SW 1271 (cell line): ENCODE measurements around the gene STPG4.
"Not testable (repeated sequence)": the region's sequence is repeated elsewhere in the genome, so short reads cannot be mapped to it uniquely, and the experiment has no call there.

ENCODE experiments used
- DNase-seq, 2 experiments: peaks; one replicate each; lab custom pipeline; 2025; lab: John Stamatoyannopoulos, UW

STPG4 gene

GRCh38 chr2:47126783-47127182 lies 28.3 kb downstream of the STPG4 start:
- no peak for DNase-seq

- DNase-seq, result not testable (repeated sequence)
These were observed 30.4 kb downstream of the STPG4 start for GRCh38 chr2:47124740-47125139.

- not testable (repeated sequence) for DNase-seq
These were observed 34.7 kb downstream of the STPG4 start for GRCh38 chr2:47120424-47120823.

- no peak for DNase-seq
These were observed 36.1 kb downstream of the STPG4 start for GRCh38 chr2:47119001-47119400.

- DNase-seq, result no peak
These were observed 36.5 kb downstream of the STPG4 start for GRCh38 chr2:47118581-47118980.

- no peak for DNase-seq
These were observed 42.3 kb downstream of the STPG4 start for GRCh38 chr2:47112665-47113435.

GRCh38 chr2:47109680-47110079 lies 45.4 kb downstream of the STPG4 start:
- DNase-seq, result no peak

DNA sequence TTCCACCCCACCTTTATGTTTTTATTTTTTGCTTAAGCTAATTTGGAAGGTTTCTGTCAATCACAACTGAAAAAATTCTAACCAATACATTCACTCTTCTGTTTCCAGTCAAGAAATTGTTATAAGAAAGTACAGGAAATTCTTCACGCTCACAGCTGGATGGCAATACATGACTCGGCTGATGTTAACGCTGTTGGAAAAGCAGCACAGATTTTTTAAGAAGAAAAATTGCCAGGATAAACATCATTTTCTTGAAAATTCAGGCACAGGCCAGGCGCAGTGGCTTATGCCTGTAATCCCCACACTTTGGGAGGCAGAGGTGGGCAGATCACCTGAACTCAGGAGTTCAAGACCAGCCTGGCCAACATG lies 46.1 kb downstream of the STPG4 start:
- no peak for DNase-seq

DNA sequence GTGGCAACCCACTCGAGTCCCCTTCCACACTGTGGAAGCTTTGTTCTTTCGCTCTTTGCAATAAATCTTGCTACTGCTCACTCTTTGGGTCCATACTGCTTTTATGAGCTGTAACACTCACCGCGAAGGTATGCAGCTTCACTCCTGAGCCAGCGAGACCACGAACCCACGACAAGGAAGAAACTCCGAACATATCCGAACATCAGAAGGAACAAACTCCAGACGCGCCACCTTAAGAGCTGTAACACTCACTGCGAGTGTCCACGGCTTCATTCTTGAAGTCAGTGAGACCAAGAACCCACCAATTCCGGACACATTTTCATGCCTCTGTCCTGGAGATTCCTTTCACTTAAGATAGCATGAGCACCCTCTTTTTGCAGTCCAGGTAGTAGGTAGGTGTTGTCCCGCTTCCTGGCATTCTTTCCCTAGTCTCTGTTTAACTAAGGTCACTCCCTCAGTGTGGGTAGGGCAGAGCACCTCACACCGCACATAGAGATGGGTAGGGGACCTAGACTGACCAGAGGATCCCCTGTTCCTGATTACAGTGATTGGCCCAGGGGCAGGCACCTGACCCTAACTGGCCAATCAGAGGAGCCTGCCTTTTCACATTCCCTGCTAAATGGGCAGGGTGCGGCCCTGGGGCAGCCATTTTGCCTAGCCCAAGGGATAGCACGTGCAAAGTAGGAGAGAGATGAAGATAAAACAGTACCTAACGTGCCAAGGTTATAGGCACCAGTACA lies 46.7 kb downstream of the STPG4 start:
- not testable (repeated sequence) for DNase-seq

DNA sequence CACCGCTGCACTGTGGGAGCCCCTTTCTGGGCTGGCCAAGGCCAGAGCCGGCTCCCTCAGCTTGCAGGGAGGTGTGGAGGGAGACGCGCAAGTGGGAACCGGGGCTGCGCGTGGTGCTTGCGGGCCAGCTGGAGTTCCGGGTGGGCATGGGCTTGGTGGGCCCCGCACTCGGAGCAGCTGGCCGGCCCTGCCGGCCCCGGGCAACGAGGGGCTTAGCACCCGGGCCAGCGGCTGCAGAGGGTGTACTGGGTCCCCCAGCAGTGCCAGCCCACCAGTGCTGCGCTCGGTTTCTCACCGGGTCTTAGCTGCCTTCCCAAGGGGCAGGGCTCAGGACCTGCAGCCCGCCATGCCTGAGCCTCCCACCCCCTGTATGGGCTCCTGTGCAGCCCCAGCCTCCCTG lies 47.9 kb downstream of the STPG4 start:
- not testable (repeated sequence) for DNase-seq

- not testable (repeated sequence) for DNase-seq
These were observed 48.9 kb downstream of the STPG4 start for GRCh38 chr2:47106231-47106630.

GRCh38 chr2:47099712-47100111 lies 55.4 kb downstream of the STPG4 start:
- DNase-seq, result not testable (repeated sequence)

DNA sequence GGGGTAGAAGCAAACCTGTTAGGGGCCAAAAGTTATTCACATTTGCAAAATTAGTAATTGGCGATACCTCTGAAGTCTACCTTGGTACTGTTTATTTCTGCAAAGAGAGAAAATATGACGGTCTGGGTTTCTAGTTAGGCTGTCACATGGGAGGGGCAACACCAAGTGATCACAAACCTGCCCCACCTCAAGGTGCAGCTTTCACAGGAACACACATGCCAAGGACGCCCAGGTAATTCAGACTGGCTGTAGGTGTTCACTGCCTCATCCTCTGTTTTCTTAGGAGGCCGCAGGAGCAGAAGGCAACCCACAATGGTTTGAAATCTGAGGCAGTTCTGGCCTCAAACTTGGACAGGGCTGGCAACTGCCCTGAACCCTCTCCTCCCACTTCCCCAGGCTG lies 56.2 kb downstream of the STPG4 start:
- no peak for DNase-seq

DNA sequence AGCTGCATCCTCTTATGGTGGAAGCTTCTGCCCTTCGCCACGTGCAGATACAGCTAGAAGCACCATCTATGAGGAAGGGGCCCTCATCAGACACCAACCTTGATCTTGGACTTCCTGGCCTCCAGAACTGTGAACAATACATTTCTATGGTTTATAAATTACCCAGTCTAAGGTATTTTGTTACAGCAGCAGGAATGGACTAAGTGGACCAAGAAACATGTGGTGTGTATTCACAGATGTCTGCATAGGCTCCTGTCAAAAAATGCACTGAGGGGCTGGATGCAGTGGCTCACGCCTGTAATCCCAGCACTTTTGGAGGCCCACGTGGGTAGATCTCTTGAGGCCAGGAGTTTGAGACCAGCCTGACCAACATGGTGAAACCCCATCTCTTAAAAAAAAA lies 57.5 kb downstream of the STPG4 start:
- DNase-seq, result no peak

- DNase-seq, result no peak
These were observed 58.7 kb downstream of the STPG4 start for GRCh38 chr2:47096451-47096850.

DNA sequence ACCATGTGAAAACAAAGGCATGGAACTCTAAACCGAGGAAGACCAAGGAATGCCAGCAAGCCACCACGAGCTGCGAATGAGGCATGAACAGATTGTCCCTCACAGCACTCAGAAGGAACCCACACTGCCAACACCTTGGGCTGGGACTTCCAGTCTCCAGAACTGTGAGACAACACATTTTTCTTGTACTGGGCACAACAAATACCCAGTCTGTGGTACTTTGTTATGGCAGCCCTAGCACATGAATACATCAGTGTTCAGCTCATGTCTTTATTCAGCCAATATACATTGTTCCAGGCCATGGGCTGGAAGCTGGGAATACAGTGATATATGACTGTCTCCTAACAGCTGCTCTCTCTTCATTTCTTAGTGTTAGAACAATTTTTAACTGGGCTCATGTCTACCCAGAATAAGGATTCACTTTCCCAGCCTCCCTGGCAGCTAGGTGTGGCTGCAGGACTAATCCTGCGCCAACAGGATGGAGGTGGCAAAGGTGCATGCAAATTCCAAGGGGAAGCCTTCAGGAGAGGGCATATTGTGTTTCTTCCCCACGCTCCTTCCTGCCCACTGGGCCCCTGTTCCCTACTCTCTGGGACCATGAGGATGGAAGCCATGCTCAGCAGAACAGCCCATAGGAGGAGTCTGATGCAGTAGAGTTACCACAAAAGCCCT lies 59.6 kb downstream of the STPG4 start:
- no peak for DNase-seq

GRCh38 chr2:47094511-47095142 lies 60.5 kb downstream of the STPG4 start:
- no peak for DNase-seq

GRCh38 chr2:47093626-47094025 lies 61.5 kb downstream of the STPG4 start:
- DNase-seq, result no peak

- no peak for DNase-seq
These were observed 62.6 kb downstream of the STPG4 start for GRCh38 chr2:47092465-47092864.

- no peak for DNase-seq
These were observed 64.0 kb downstream of the STPG4 start for GRCh38 chr2:47091118-47091517.

DNA sequence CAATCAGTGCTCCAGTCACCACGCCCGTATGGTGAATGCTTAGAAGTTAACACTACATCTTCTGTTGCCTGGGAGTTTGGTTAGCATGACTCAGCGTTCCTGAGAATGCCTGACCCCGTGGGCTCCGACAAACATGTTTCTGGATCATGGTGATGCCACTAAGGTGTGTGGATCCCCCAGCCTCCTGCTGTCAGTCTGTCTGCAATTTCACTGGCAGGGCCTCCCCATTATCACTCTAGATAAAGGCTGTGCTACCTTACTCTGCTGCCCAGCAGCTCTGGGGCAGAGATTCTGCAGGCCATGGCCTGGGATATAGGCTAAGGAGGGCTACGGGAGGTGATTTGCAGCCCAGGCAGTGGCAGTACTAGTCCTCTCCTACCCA lies 66.0 kb downstream of the STPG4 start:
- DNase-seq, result no peak

GRCh38 chr2:47088371-47089082 lies 66.6 kb downstream of the STPG4 start:
- DNase-seq, result no peak
